Keratinocyte (primary cell): ENCODE results near the gene SMARCA2. TPM values are rescaled to one million over a fixed set of nuclear protein-coding genes. Genes with fewer than 3 reads are reported as not detected.

Experiments
- DNase-seq: peaks from one replicate; pipeline ENCODE4 v3.0.0-alpha.2; 2011; ENCODE audit warnings: low read depth, missing footprints, low spot score
- FAIRE-seq: peaks from 2 replicates; lab custom pipeline; 2011; peaks lifted over from hg19 to GRCh38; lab: Jason Lieb, UNC
- H2AFZ ChIP-seq: 2 replicates; pipeline ENCODE4 v1.6.0; 2012; ENCODE audit warnings: low read length, control low read depth, inconsistent platforms; ENCODE audit not compliant: control insufficient read depth
- H3K27ac ChIP-seq: 2 replicates; pipeline ENCODE4 v1.5.1; 2011; ENCODE audit warnings: low read length; ENCODE audit not compliant: control insufficient read depth, insufficient read depth
- H3K27me3 ChIP-seq: 3 replicates; pipeline ENCODE4 v1.6.0; 2011; ENCODE audit warnings: low read length; ENCODE audit not compliant: control insufficient read depth, insufficient read depth; ENCODE audit errors: extremely low read depth
- H3K36me3 ChIP-seq, 2 experiments: 2 replicates in 1 of 2; 3 replicates in 1 of 2; pipeline ENCODE4 v1.5.1; 2011; ENCODE audit warnings: low read length in 2 of 2, mild to moderate bottlenecking in 1 of 2; ENCODE audit not compliant: control insufficient read depth in 2 of 2, insufficient read depth in 2 of 2; ENCODE audit errors: extremely low read depth in 1 of 2
- H3K4me1 ChIP-seq: 3 replicates; pipeline ENCODE4 v1.5.1; 2011; ENCODE audit warnings: low read length; ENCODE audit not compliant: control insufficient read depth, insufficient read depth; ENCODE audit errors: extremely low read depth
- H3K4me2 ChIP-seq: 3 replicates; pipeline ENCODE4 v1.6.0; 2011; ENCODE audit warnings: low read depth, low read length; ENCODE audit not compliant: control insufficient read depth, insufficient read depth; ENCODE audit errors: extremely low read depth
- H3K4me3 ChIP-seq, 3 experiments: fragments of 200-600 bp in 1 of 3; sonication (generic) in 1 of 3; 2 replicates in 2 of 3; 3 replicates in 1 of 3; pipeline ENCODE4 v1.5.1; 2011 to 2016; ENCODE audit warnings: low read length in 3 of 3, mild to moderate bottlenecking in 3 of 3, control low read depth in 2 of 3, inconsistent platforms in 1 of 3, low read depth in 1 of 3, mixed read lengths in 1 of 3, mixed run types in 1 of 3, moderate library complexity in 1 of 3; ENCODE audit not compliant: control insufficient read depth in 2 of 3, insufficient read depth in 2 of 3; ENCODE audit errors: extremely low read depth in 1 of 3
- H3K79me2 ChIP-seq: 2 replicates; pipeline ENCODE4 v1.6.0; 2012; ENCODE audit warnings: low read length; ENCODE audit not compliant: control insufficient read depth, insufficient read depth
- H3K9ac ChIP-seq: 3 replicates; pipeline ENCODE4 v1.6.0; 2011; ENCODE audit warnings: low read length; ENCODE audit not compliant: control insufficient read depth, insufficient read depth; ENCODE audit errors: extremely low read depth
- H3K9me1 ChIP-seq: 3 replicates; pipeline ENCODE4 v1.6.0; 2011; ENCODE audit warnings: low read length; ENCODE audit not compliant: control insufficient read depth, insufficient read depth; ENCODE audit errors: extremely low read depth
- H3K9me3 ChIP-seq: 2 replicates; pipeline ENCODE4 v1.5.1; 2012; ENCODE audit warnings: low read depth, low read length; ENCODE audit not compliant: control insufficient read depth
- H4K20me1 ChIP-seq: 3 replicates; pipeline ENCODE4 v1.6.0; 2011; ENCODE audit warnings: low read length; ENCODE audit not compliant: control insufficient read depth, insufficient read depth; ENCODE audit errors: extremely low read depth
- CTCF ChIP-seq, 3 experiments: IDR thresholded peaks in 1 of 3; conservative IDR thresholded peaks in 1 of 3; optimal IDR thresholded peaks in 1 of 3; 2 replicates in 2 of 3; 3 replicates in 1 of 3; pipeline versions ENCODE3 to v1.5.1; 2011; ENCODE audit warnings: low read length in 3 of 3, mild to moderate bottlenecking in 3 of 3, moderate library complexity in 2 of 3, control low read depth in 1 of 3, inconsistent platforms in 1 of 3; ENCODE audit not compliant: insufficient read depth in 2 of 3; ENCODE audit errors: extremely low read depth in 1 of 3
- EZH2 ChIP-seq: IDR thresholded peaks from one replicate; pipeline ENCODE4 v1.6.1; 2012; ENCODE audit warnings: inconsistent platforms, mild to moderate bottlenecking, low read length, moderate library complexity
- dilution Hi-C: fragments of 300-500 bp; cut with MboI; formaldehyde crosslinking; loops from one replicate; pipeline ENCODE4 v1.7.0; 2020; ENCODE audit warnings: low sequenced_read_pairs; ENCODE audit not compliant: extremely low pct_ligation_motif_present
- polyA plus RNA-seq, 5 experiments: library from polyadenylated mRNA; depleted of rRNA in 3 of 5; stranded (reverse) in 3 of 5; stranded (forward) in 1 of 5; unstranded in 1 of 5; fragments of >200 nt; gene quantifications; 1 replicate in 1 of 5; 2 replicates in 3 of 5; 3 replicates in 1 of 5; pipeline versions ENCODE4 v1.2.1 to v1.2.3, GENCODE V29; 2011 to 2012; ENCODE audit warnings: missing spikeins in 2 of 5, low read depth in 1 of 5, low replicate concordance in 1 of 5

The SMARCA2 gene
- polyA plus RNA-seq, 1 donor (not counting 4 experiments of a cell fraction or from before 2014, with no cell fraction given): 39.0 TPM

- Histone ChIP-seq H3K79me2 (no peaks in the 10 kb centered on the region), H3K27ac (no peak overlapping the region), H3K9ac (no peak overlapping the region), H3K4me3 (no peak overlapping the region), H3K36me3 (no peaks in the 10 kb centered on the region), H2AFZ (no peak overlapping the region), H3K9me1 (no peaks in the 10 kb centered on the region), H3K27me3 (no peaks in the 10 kb centered on the region), H3K9me3 (no peaks in the 10 kb centered on the region), H3K4me2 (no peak overlapping the region), H4K20me1 (no peaks in the 10 kb centered on the region), H3K4me1 (peaks cover 4% of the 10 kb centered on the region)
- FAIRE-seq (no peak), DNase-seq (no peak)
- TF ChIP-seq CTCF (optimal IDR thresholded peaks at IDR 0.05 in 1 of 3, IDR thresholded peaks at IDR 0.05 in 1 of 3, conservative IDR thresholded peaks at IDR 0.05 in 1 of 3; ENCODE audit: extremely low read depth in 1 of 3, insufficient read depth in 2 of 3, low read length in 3 of 3) (no peak), EZH2 (no peak)
- dilution Hi-C loops: no loop called here
These were observed 194.3 kb downstream of the SMARCA2 start for GRCh38 chr9:2209400-2209799.

- H3K9me1 ChIP-seq: no peaks in the 10 kb centered on the region
- TF ChIP-seq CTCF (optimal IDR thresholded peaks at IDR 0.05 in 1 of 3, IDR thresholded peaks at IDR 0.05 in 1 of 3, conservative IDR thresholded peaks at IDR 0.05 in 1 of 3; ENCODE audit: extremely low read depth in 1 of 3, insufficient read depth in 2 of 3, low read length in 3 of 3) (no peak), EZH2 (no peak)
- no peaks in the 10 kb centered on the region for H4K20me1 ChIP-seq
- H3K9me3 ChIP-seq: no peaks in the 10 kb centered on the region
- H3K79me2 ChIP-seq: no peaks in the 10 kb centered on the region
- dilution Hi-C loops: no loop called here
- no peak overlapping the region for H3K9ac ChIP-seq
- H3K27me3 ChIP-seq: no peaks in the 10 kb centered on the region
- no peak for FAIRE-seq
- H3K4me1 ChIP-seq: peaks cover 4% of the 10 kb centered on the region
- H2AFZ ChIP-seq: no peak overlapping the region
- DNase-seq: no peak
- H3K4me3 ChIP-seq: no peak overlapping the region
- H3K27ac ChIP-seq: no peak overlapping the region
- H3K4me2 ChIP-seq: no peak overlapping the region
- H3K36me3 ChIP-seq: no peaks in the 10 kb centered on the region
These were observed 195.1 kb downstream of the SMARCA2 start for GRCh38 chr9:2210201-2210600.
